Astrocyte (in vitro differentiated cells and primary cell): ENCODE measurements around the gene SNPH. TPM values are rescaled to one million over a fixed set of nuclear protein-coding genes. Genes with fewer than 3 reads are reported as not detected.

ENCODE experiments used
- DNase-seq: peaks from one replicate; pipeline ENCODE4 v3.0.0-alpha.2; 2010; ENCODE audit warnings: low read depth
- FAIRE-seq: peaks from 2 replicates; lab custom pipeline; 2011; peaks lifted over from hg19 to GRCh38; lab: Jason Lieb, UNC
- H2AFZ ChIP-seq: 2 replicates; pipeline ENCODE4 v1.6.0; 2012; ENCODE audit warnings: low read depth, low read length, inconsistent platforms
- H3K27ac ChIP-seq: 2 replicates; pipeline ENCODE4 v1.5.1; 2011; ENCODE audit warnings: low read depth, low read length, inconsistent platforms
- H3K27me3 ChIP-seq: 2 replicates; pipeline ENCODE4 v1.6.0; 2011; ENCODE audit warnings: low read length, inconsistent platforms; ENCODE audit not compliant: insufficient read depth
- H3K36me3 ChIP-seq: 2 replicates; pipeline ENCODE4 v1.5.1; 2011; ENCODE audit warnings: low read length, inconsistent platforms; ENCODE audit not compliant: insufficient read depth
- H3K4me1 ChIP-seq: 2 replicates; pipeline ENCODE4 v1.5.1; 2011; ENCODE audit warnings: low read length, inconsistent platforms; ENCODE audit not compliant: insufficient read depth
- H3K4me2 ChIP-seq: 2 replicates; pipeline ENCODE4 v1.6.0; 2012; ENCODE audit warnings: low read length, inconsistent platforms
- H3K4me3 ChIP-seq: 2 replicates; pipeline ENCODE4 v1.5.1; 2011; ENCODE audit warnings: low read depth, mild to moderate bottlenecking, low read length, inconsistent platforms; ENCODE audit not compliant: insufficient read depth
- H3K79me2 ChIP-seq: 2 replicates; pipeline ENCODE4 v1.6.0; 2012; ENCODE audit warnings: mild to moderate bottlenecking, low read length, inconsistent platforms; ENCODE audit not compliant: insufficient read depth
- H3K9ac ChIP-seq: 2 replicates; pipeline ENCODE4 v1.6.0; 2012; ENCODE audit warnings: mild to moderate bottlenecking, low read length, inconsistent platforms
- H3K9me3 ChIP-seq: 2 replicates; pipeline ENCODE4 v1.5.1; 2012; ENCODE audit warnings: low read depth, mild to moderate bottlenecking, low read length, inconsistent platforms; ENCODE audit not compliant: insufficient read depth
- H4K20me1 ChIP-seq: 2 replicates; pipeline ENCODE4 v1.6.0; 2012; ENCODE audit warnings: low read length, inconsistent platforms; ENCODE audit not compliant: insufficient read depth
- H3K27ac Mint-ChIP-seq: one replicate; pipeline ENCODE4 v1.8.0; 2021; ENCODE audit warnings: mild to moderate bottlenecking, mixed read lengths; ENCODE audit not compliant: unreplicated experiment
- H3K27me3 Mint-ChIP-seq: one replicate; pipeline ENCODE4 v1.8.0; 2021; ENCODE audit warnings: low read depth, mixed read lengths; ENCODE audit not compliant: unreplicated experiment
- H3K36me3 Mint-ChIP-seq: one replicate; pipeline ENCODE4 v1.8.0; 2021; ENCODE audit warnings: low read depth, mixed read lengths; ENCODE audit not compliant: unreplicated experiment
- H3K4me1 Mint-ChIP-seq: one replicate; pipeline ENCODE4 v1.8.0; 2021; ENCODE audit warnings: low read depth, mixed read lengths; ENCODE audit not compliant: unreplicated experiment
- H3K4me3 Mint-ChIP-seq: one replicate; pipeline ENCODE4 v1.8.0; 2021; ENCODE audit warnings: mild to moderate bottlenecking, moderate library complexity, mixed read lengths; ENCODE audit not compliant: unreplicated experiment
- H3K9me3 Mint-ChIP-seq: one replicate; pipeline ENCODE4 v1.8.0; 2021; ENCODE audit warnings: mild to moderate bottlenecking, mixed read lengths; ENCODE audit not compliant: unreplicated experiment
- CTCF ChIP-seq: IDR thresholded peaks from 2 replicates; pipeline ENCODE4 v1.5.1; 2011; ENCODE audit warnings: low read depth, mild to moderate bottlenecking, inconsistent platforms, low read length, moderate library complexity; ENCODE audit not compliant: insufficient read depth
- EZH2 ChIP-seq: IDR thresholded peaks from 2 replicates; pipeline ENCODE4 v1.6.1; 2012; ENCODE audit warnings: mild to moderate bottlenecking, low read length, inconsistent platforms; ENCODE audit not compliant: insufficient read depth
- total RNA-seq: library from RNA; stranded (reverse); gene quantifications from 2 replicates; pipeline ENCODE4 v1.2.1, GENCODE V29; 2021

SNPH gene
- total RNA-seq, 1 donor from 2014 or later: 7.9 TPM

GRCh38 chr20:1295276-1295930 is 29.3 kb downstream of the SNPH start:
- H3K27ac ChIP-seq: no peak overlapping the region
- no peaks in the 10 kb centered on the region for H3K9me3 ChIP-seq
- Mint-ChIP-seq H3K27me3 (peaks cover 3% of the 10 kb centered on the region), H3K27ac (no peak overlapping the region), H3K4me1 (peaks cover 12% of the 10 kb centered on the region), H3K9me3 (no peaks in the 10 kb centered on the region), H3K4me3 (no peak overlapping the region), H3K36me3 (peaks cover 16% of the 10 kb centered on the region)
- H4K20me1 ChIP-seq: peaks cover 12% of the 10 kb centered on the region
- H2AFZ ChIP-seq: no peak overlapping the region
- H3K9ac ChIP-seq: no peak overlapping the region
- H3K4me3 ChIP-seq: no peak overlapping the region
- H3K27me3 ChIP-seq: no peaks in the 10 kb centered on the region
- no peak overlapping the region for H3K4me2 ChIP-seq
- no peak for TF ChIP-seq CTCF
- no peak for TF ChIP-seq EZH2
- no peak for FAIRE-seq
- H3K36me3 ChIP-seq: no peaks in the 10 kb centered on the region
- H3K4me1 ChIP-seq: peaks cover under 1% of the 10 kb centered on the region
- DNase-seq: no peak
- no peaks in the 10 kb centered on the region for H3K79me2 ChIP-seq

DNA sequence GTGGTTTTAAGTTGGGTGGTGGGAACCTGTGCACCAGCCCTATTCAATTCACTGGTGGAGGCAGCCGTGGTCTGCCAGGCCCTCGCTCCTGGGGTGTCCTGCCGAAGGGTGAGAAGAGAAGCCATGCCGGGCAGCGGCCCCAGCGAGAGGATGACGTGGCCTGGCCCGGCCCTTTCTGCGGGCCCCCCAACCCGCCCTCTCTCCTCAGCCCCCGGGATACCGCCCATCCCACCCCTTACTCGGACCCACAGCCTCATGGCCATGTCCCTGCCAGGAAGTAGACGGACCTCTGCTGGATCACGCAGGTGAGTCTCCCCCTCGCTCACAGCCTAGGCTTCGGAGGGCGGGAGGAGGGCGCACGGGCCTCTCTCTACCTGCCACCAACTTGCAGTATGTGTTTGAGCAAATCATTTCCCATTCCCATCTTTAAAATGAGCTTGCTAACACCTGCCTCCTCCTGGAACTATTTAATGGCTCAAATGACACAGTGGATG is 30.1 kb downstream of the SNPH start:
- H3K4me2 ChIP-seq: no peak overlapping the region
- no peak overlapping the region for H3K9ac ChIP-seq
- TF ChIP-seq CTCF (no peak), EZH2 (no peak)
- no peaks in the 10 kb centered on the region for H3K36me3 ChIP-seq
- Mint-ChIP-seq H3K27me3 (peaks cover 3% of the 10 kb centered on the region), H3K9me3 (no peaks in the 10 kb centered on the region), H3K27ac (no peak overlapping the region), H3K4me1 (peaks cover 13% of the 10 kb centered on the region), H3K36me3 (peaks cover 19% of the 10 kb centered on the region), H3K4me3 (no peak overlapping the region)
- H3K9me3 ChIP-seq: no peaks in the 10 kb centered on the region
- H3K4me3 ChIP-seq: no peak overlapping the region
- no peak overlapping the region for H2AFZ ChIP-seq
- H3K27me3 ChIP-seq: no peaks in the 10 kb centered on the region
- H3K27ac ChIP-seq: no peak overlapping the region
- no peak for DNase-seq
- no peak for FAIRE-seq
- no peaks in the 10 kb centered on the region for H3K79me2 ChIP-seq
- peaks cover 12% of the 10 kb centered on the region for H4K20me1 ChIP-seq
- H3K4me1 ChIP-seq: peaks cover 8% of the 10 kb centered on the region

- peaks cover 10% of the 10 kb centered on the region for H4K20me1 ChIP-seq
- Mint-ChIP-seq H3K4me3 (no peak overlapping the region), H3K36me3 (peaks cover 21% of the 10 kb centered on the region), H3K27me3 (peaks cover 3% of the 10 kb centered on the region), H3K9me3 (no peaks in the 10 kb centered on the region), H3K27ac (no peak overlapping the region), H3K4me1 (peaks cover 9% of the 10 kb centered on the region)
- no peaks in the 10 kb centered on the region for H3K79me2 ChIP-seq
- no peak overlapping the region for H3K4me2 ChIP-seq
- no peaks in the 10 kb centered on the region for H3K27me3 ChIP-seq
- no peak for DNase-seq
- H3K9ac ChIP-seq: no peak overlapping the region
- no peak overlapping the region for H2AFZ ChIP-seq
- no peak overlapping the region for H3K4me3 ChIP-seq
- no peak for FAIRE-seq
- no peaks in the 10 kb centered on the region for H3K36me3 ChIP-seq
- no peaks in the 10 kb centered on the region for H3K9me3 ChIP-seq
- H3K27ac ChIP-seq: no peak overlapping the region
- peaks cover 8% of the 10 kb centered on the region for H3K4me1 ChIP-seq
- TF ChIP-seq CTCF: no peak
- no peak for TF ChIP-seq EZH2
These were observed 30.8 kb downstream of the SNPH start for GRCh38 chr20:1296922-1297321.
